Neural progenitor cell (in vitro differentiated cells): Measurements from ENCODE around the gene KISS1. TPM values are rescaled to one million over a fixed set of nuclear protein-coding genes. Genes with fewer than 3 reads are reported as not detected.

ENCODE experiments used
- DNase-seq: peaks from one replicate; pipeline ENCODE4 v3.0.0-alpha.2; 2016; ENCODE audit warnings: low spot score
- H2AFZ ChIP-seq: fragments of 200-600 bp; sonication (generic); replicated peaks from 2 replicates; pipeline ENCODE4 v1.6.1; 2016; ENCODE audit warnings: antibody characterized with exemption
- H3F3A ChIP-seq: fragments of 200-600 bp; sonication (generic); 2 replicates; pipeline ENCODE4 v1.6.1; 2016; ENCODE audit warnings: antibody characterized with exemption, low read depth
- H3K27ac ChIP-seq: fragments of 200-600 bp; sonication (generic); 2 replicates; pipeline ENCODE4 v1.5.1; 2016; ENCODE audit warnings: mild to moderate bottlenecking
- H3K27me3 ChIP-seq: fragments of 200-600 bp; sonication (generic); 2 replicates; pipeline ENCODE4 v1.6.1; 2016; ENCODE audit warnings: mild to moderate bottlenecking, moderate library complexity
- H3K36me3 ChIP-seq: fragments of 200-600 bp; sonication (generic); 2 replicates; pipeline ENCODE4 v1.5.1; 2016
- H3K4me1 ChIP-seq: fragments of 200-600 bp; sonication (generic); 2 replicates; pipeline ENCODE4 v1.6.1; 2016; ENCODE audit warnings: mixed run types
- H3K4me2 ChIP-seq: fragments of 200-600 bp; sonication (generic); 2 replicates; pipeline ENCODE4 v1.6.1; 2016
- H3K4me3 ChIP-seq: fragments of 200-600 bp; sonication (generic); 2 replicates; pipeline ENCODE4 v1.5.1; 2016
- H3K79me2 ChIP-seq: fragments of 200-600 bp; sonication (generic); 2 replicates; pipeline ENCODE4 v1.6.1; 2016; ENCODE audit warnings: low read depth
- H3K9ac ChIP-seq: fragments of 200-600 bp; sonication (generic); 2 replicates; pipeline ENCODE4 v1.6.1; 2016
- H3K9me3 ChIP-seq: fragments of 200-600 bp; sonication (generic); 2 replicates; pipeline ENCODE4 v1.5.1; 2016; ENCODE audit warnings: low read depth
- H4K20me1 ChIP-seq: fragments of 200-600 bp; sonication (generic); 2 replicates; pipeline ENCODE4 v1.6.1; 2016; ENCODE audit warnings: low read depth
- H3K27ac Mint-ChIP-seq: 3 replicates; pipeline ENCODE4 v1.8.0; 2021; ENCODE audit warnings: mixed read lengths
- H3K27me3 Mint-ChIP-seq: 2 replicates; pipeline ENCODE4 v1.8.0; 2022; ENCODE audit warnings: low read depth, mild to moderate bottlenecking, inconsistent platforms, moderate library complexity, mixed read lengths; ENCODE audit not compliant: insufficient read depth
- H3K36me3 Mint-ChIP-seq: 3 replicates; pipeline ENCODE4 v1.8.0; 2021; ENCODE audit warnings: mixed read lengths
- H3K4me1 Mint-ChIP-seq: 3 replicates; pipeline ENCODE4 v1.8.0; 2021; ENCODE audit warnings: mixed read lengths
- H3K4me3 Mint-ChIP-seq: 3 replicates; pipeline ENCODE4 v1.8.0; 2021; ENCODE audit warnings: mild to moderate bottlenecking, moderate library complexity, mixed read lengths
- H3K9me3 Mint-ChIP-seq: 3 replicates; pipeline ENCODE4 v1.8.0; 2020; ENCODE audit warnings: mixed read lengths
- CTCF ChIP-seq: fragments of 200-600 bp; sonication (generic); IDR thresholded peaks from 2 replicates; pipeline ENCODE4 v1.5.1; 2017; ENCODE audit warnings: antibody characterized with exemption, mild to moderate bottlenecking
- EZH2 ChIP-seq: fragments of 200-600 bp; sonication (generic); IDR thresholded peaks from 2 replicates; pipeline ENCODE4 v1.6.1; 2017; ENCODE audit warnings: antibody characterized with exemption, mild to moderate bottlenecking, moderate library complexity
- EZH2phosphoT487 ChIP-seq: fragments of 200-600 bp; sonication (generic); IDR thresholded peaks from 2 replicates; pipeline ENCODE4 v1.6.1; 2017; ENCODE audit warnings: antibody characterized with exemption
- total RNA-seq: library from RNA; depleted of rRNA; stranded (reverse); fragments of >200 nt; gene quantifications from 2 replicates; pipeline ENCODE4 v1.2.3, GENCODE V29; 2015; ENCODE audit warnings: low replicate concordance

Gene KISS1
- total RNA-seq, 1 donor from 2014 or later, result not detected

GRCh38 chr1:204190212-204191211 lies 5.8 kb downstream of the KISS1 start:
- Histone ChIP-seq H3K9ac (no peak overlapping the region), H3K79me2 (no peaks in the 10 kb centered on the region), H4K20me1 (no peaks in the 10 kb centered on the region), H3K27ac (no peak overlapping the region), H3K27me3 (peaks cover 74% of the 10 kb centered on the region), H3K9me3 (no peaks in the 10 kb centered on the region), H2AFZ (no peak overlapping the region), H3K4me3 (peak overlapping the region; percentile 31), H3F3A (peaks cover 9% of the 10 kb centered on the region), H3K4me2 (peak overlapping the region; percentile 71), H3K4me1 (peaks cover 16% of the 10 kb centered on the region), H3K36me3 (no peaks in the 10 kb centered on the region)
- Mint-ChIP-seq H3K4me3 (peak overlapping the region; percentile 61), H3K27ac (no peak overlapping the region), H3K27me3 (peaks cover 33% of the 10 kb centered on the region), H3K9me3 (no peaks in the 10 kb centered on the region), H3K4me1 (peaks cover 17% of the 10 kb centered on the region), H3K36me3 (no peaks in the 10 kb centered on the region)
- DNase-seq, result peak; percentile 33
- TF ChIP-seq CTCF (no peak), EZH2phosphoT487 (peak; percentile 66), EZH2 (peak; percentile 45)

GRCh38 chr1:204188959-204189639 lies 7.2 kb downstream of the KISS1 start:
- H3K4me1 Mint-ChIP-seq, result peaks cover 14% of the 10 kb centered on the region
- H3K27me3 Mint-ChIP-seq, result peaks cover 29% of the 10 kb centered on the region
- Histone ChIP-seq H3K27me3 (peaks cover 74% of the 10 kb centered on the region), H3K27ac (no peak overlapping the region), H2AFZ (no peak overlapping the region), H3K4me3 (no peak overlapping the region), H3K4me2 (no peak overlapping the region), H3K9ac (no peak overlapping the region), H3K79me2 (no peaks in the 10 kb centered on the region), H3K4me1 (peaks cover 16% of the 10 kb centered on the region), H3K36me3 (no peaks in the 10 kb centered on the region), H4K20me1 (no peaks in the 10 kb centered on the region), H3F3A (peaks cover 6% of the 10 kb centered on the region), H3K9me3 (no peaks in the 10 kb centered on the region)
- no peak overlapping the region for H3K27ac Mint-ChIP-seq
- H3K36me3 Mint-ChIP-seq, result no peaks in the 10 kb centered on the region
- H3K4me3 Mint-ChIP-seq, result no peak overlapping the region
- no peak for DNase-seq
- TF ChIP-seq EZH2phosphoT487, result no peak
- no peak for TF ChIP-seq EZH2
- TF ChIP-seq CTCF, result no peak
- no peaks in the 10 kb centered on the region for H3K9me3 Mint-ChIP-seq

GRCh38 chr1:204186597-204186996 lies 9.7 kb downstream of the KISS1 start:
- Histone ChIP-seq H3K79me2 (no peaks in the 10 kb centered on the region), H2AFZ (no peak overlapping the region), H3K4me3 (no peak overlapping the region), H3K27ac (no peak overlapping the region), H3K4me2 (no peak overlapping the region), H3K27me3 (peaks cover 56% of the 10 kb centered on the region), H3K9ac (no peak overlapping the region), H4K20me1 (no peaks in the 10 kb centered on the region), H3K4me1 (peaks cover 16% of the 10 kb centered on the region), H3K9me3 (no peaks in the 10 kb centered on the region), H3F3A (peaks cover 6% of the 10 kb centered on the region), H3K36me3 (no peaks in the 10 kb centered on the region)
- peaks cover 14% of the 10 kb centered on the region for H3K4me1 Mint-ChIP-seq
- H3K27me3 Mint-ChIP-seq, result peaks cover 19% of the 10 kb centered on the region
- TF ChIP-seq EZH2phosphoT487, result no peak
- no peak for DNase-seq
- H3K9me3 Mint-ChIP-seq, result no peaks in the 10 kb centered on the region
- H3K36me3 Mint-ChIP-seq, result no peaks in the 10 kb centered on the region
- H3K27ac Mint-ChIP-seq, result no peak overlapping the region
- no peak overlapping the region for H3K4me3 Mint-ChIP-seq
